ENCODE measurements around the gene YEATS2.
A peak's percentile ranks its signal among the peaks of the same experiment; 100 is the strongest.
"Not testable (repeated sequence)": the region's sequence is repeated elsewhere in the genome, so short reads cannot be mapped to it uniquely, and the experiment has no call there.

The YEATS2 gene

DNA sequence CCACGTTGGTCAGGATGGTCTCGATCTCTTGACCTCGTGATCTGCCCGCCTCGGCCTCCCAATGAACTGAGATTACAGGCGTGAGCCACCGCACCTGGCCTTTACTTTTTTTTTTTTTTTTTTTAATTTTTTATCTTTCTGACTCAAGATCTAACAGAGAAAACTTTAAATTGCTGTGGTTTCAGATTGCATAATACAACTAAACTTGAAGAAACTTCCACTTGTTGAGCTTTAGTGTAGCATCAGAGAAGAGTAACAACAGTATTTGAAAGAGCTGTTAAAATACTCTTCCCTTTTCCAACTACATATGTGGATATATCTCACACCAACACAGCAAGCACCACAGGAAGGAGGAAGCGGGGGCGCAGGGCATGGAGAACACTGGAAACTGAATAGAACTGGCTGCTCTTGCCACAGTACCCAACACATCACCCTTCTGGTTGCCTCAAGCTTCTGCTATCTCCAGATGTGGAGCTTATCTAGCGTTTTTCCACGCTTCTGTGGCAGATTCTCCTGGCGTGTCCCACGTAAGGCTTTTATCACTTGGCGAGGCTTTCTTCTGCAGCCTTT is 82.4 kb downstream of the YEATS2 start:
- no peak for DNase-seq

- DNase-seq, result no peak
These were observed 83.6 kb downstream of the YEATS2 start for GRCh38 chr3:183781246-183781645.

DNA sequence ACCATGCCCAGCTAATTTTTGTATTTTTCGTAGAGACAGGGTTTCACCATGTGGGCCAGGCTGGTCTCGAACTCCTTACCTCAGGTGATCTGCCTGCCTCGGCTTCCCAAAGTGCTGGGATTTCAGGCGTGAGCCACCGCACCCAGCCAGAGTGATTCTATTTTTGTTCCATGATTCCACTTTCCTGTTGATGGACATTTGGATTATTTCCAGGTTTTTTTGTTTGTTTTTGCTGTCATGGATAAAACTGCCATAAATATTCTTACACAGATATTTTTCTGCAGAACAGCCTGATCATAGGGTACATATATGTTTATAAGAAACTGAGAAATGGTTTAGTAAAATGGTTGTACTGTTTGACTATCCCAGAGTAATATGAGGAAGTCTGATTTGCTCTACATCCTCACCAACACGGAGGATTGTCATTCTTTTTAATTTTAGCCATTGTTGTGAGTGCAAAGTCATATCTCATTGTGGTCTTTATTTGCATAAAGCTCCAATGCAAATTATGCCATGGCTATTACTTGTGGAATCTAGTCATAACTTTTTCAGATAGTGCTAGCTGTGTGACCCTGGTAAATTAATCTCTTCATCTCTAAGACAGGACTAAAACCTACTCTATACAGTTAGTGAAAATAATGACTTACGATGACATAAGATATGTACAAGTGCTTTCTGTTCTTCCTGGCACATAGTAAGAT is 85.1 kb downstream of the YEATS2 start:
- no peak for DNase-seq

DNA sequence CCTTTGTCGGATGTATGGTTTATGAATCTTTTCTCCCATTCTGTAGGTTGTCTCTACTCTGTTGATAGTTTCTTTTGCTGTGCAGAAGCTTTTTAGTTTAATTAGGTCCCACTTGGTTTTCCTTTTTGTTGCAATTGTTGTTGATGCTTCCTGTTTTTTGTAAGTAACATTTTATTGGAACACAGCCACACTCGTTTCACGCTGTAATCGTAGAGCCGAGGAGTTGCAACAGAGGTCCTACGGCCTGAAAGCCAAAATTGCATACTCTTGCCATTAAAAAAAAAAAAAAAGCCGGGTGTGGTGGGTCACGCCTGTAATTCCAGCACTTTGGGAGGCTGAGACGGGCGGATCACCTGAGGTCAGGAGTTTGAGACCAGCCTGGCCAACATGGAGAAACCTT is 86.9 kb downstream of the YEATS2 start:
- not testable (repeated sequence) for DNase-seq

- no peak for DNase-seq
These were observed 92.2 kb downstream of the YEATS2 start for GRCh38 chr3:183789826-183790225.

DNA sequence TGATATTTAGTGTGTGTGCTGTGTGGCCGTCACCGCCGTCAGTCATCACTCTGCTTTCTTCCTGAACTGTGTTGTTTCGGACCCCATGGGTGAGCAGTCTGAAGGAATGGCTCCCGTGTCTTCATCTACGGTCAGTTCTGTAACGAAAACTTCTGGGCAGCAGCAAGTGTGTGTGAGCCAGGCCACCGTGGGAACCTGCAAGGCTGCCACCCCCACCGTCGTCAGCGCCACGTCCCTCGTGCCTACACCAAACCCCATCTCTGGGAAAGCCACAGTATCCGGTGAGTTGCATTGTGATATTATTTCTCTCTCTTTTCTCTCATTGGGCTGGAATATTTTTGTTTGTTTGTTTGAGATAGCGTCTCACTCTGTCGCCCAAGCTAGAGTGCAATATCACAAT is 93.1 kb downstream of the YEATS2 start:
- DNase-seq, result no peak

DNA sequence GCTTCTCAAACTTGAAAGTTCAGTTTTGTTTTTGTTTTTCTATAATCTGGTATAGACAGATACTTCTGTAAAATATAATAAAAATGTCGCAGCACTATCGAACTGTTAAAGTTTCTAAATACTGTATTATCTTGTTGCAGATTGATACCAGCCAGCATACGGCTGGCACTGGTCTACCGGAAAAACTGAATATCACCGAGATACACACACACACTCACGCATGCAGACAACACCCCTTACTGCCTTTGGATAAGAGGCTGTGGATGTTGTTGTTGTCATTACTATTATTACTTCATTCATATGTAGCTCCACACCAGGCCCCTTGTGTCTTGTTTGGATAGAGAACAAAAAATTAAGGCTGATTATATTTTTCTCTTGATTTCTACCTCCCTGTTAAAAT is 95.4 kb downstream of the YEATS2 start:
- no peak for DNase-seq

DNA sequence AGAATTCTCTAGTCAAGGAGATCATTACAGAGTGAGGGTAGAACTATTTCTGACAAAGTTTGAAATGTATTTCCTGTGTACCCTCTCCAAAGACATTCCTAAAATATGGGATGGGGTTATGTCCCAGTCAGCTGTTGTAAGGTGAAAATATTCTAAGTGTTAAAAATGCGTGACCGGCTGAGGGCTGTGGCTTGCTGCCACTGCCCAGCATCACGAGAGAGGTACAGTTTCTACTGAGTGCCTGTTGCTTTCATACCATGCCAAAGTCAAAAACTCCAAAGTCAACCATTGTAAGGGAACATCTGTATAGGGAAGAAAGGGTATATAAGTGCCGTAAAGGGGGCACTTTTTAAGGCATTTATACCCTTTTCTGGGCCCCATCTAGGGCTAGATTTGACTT is 96.9 kb downstream of the YEATS2 start:
- DNase-seq, result no peak

DNA sequence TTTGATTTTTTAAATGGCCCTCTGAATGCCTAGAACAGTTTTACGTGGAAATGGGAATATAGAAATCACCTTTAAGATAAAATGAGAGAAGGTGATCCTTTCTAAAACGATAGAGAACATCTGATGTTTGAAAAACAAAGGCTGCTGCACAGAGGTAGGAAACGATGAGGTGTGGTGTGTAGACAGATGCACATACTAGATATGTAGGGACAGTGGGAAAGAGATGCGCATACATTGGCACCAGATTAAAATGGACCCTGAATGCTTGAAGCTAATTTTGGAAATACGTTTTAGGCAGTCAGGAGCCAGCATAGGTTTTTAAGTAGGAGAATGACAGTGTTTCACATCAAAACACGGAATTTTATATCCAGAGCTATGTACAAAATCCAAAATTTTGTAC is 98.8 kb downstream of the YEATS2 start:
- DNase-seq, result no peak

DNA sequence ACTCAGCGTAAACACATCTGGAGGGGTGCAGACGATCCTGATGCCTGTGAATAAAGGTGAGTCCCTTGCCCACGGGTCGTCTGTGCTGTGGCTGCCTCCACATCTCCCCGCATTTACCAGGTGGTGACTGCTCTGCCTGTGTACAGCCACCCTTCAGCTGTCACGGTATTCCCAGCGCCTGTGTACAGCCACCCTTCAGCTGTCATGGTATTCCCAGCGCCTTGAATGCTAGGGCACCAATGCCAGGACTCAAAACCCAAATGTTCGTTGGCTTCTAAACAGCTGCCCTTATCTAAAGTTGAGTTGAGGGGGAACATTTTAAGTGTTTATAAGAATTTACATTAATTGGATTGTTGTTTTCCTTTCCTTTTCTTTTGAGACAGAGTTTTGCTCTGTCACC is 100.4 kb downstream of the YEATS2 start:
- DNase-seq, result no peak

GRCh38 chr3:183799461-183799860 is 101.9 kb downstream of the YEATS2 start:
- DNase-seq, result no peak

DNA sequence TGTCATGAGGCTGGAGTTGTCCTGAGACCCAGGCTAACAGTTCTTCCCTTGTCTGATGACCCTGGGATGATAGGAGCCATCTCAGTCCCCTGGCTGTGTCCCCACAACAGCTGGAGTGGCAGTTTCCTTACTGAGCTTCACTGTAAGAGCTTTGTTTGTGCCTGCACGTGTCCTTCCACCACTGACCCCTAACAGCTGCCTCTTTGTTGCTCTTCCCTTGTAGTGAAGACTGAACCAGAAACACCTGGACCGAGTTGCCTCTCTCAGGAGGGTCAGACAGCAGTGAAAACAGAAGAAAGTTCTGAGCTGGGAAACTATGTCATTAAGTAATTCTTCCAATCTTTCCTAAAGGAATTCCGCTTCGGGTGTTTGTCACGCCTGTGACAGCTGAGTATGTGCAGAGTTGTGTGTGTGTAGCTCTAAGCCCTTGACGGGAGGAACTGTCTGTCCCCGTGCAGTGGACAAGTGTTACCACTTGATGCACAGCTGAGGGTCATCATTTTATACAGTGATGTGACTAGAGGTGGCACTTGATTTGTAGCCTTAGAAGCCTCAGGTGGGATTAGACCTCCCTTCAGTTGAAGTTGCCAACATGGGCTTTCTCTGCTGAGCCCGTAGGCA is 102.8 kb downstream of the YEATS2 start:
- DNase-seq, result no peak

DNA sequence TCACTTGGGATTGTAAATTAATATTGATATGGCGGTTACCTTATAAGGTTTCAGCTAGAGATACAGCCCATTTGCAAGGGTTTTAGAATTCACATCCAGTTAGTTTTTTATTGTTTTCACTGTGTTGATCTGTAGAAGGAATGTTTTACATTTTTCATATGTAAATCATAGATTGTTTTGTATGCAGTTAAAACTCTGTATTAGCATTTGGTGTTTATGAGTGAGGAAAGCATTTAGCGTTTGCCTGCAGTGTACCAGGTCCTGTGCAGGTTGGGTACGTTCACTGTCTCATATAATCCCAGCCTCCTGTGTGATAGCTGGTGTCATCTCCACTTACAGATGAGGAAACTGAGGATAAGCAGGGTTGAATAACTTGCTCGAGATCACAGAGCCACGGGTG is 104.0 kb downstream of the YEATS2 start:
- DNase-seq, result no peak

- DNase-seq, result no peak
These were observed 105.4 kb downstream of the YEATS2 start for GRCh38 chr3:183802989-183803388.

- DNase-seq, result peak; percentile 99 to 100
These were observed 109.7 kb downstream of the YEATS2 start for GRCh38 chr3:183807209-183807728.

- DNase-seq, result no peak
These were observed 110.3 kb downstream of the YEATS2 start for GRCh38 chr3:183807881-183808280.

DNA sequence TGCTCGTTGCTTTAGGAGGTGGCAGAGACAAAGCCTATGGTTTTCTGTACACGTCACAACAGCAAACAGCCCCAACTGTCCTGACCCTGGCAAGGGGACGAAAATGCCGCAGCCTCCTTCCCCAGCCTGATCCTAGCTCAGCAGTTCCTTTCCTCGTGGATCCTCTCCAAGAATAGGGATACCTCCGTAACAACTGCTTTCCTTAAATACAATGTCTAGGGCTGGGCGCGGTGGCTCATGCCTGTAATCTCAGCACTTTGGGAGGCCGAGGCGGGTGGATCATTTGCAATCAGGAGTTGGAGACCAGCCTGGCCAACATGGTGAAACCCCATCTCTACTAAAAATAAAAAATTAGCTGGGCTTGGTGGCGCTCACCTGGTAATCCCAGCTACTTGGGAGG is 110.8 kb downstream of the YEATS2 start:
- DNase-seq, result no peak

DNA sequence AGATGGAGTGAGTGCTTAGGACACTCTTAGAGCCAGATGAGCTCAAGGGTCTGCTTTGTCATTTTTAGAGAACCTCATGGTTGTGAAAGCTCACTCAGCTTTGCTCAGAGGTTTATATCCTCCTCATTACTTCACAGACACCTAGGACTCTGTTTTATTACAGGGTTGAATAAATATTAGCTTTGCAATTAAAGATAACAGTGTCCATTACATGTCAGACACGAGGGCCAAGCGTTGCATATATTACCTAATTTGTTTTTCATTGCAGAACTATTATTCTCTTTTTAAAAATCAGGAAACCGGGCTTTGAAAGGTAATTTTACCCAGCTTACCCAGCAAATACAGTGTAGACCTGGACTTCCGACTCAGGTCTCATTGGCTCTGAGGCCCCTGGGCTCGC is 111.7 kb downstream of the YEATS2 start:
- DNase-seq, result peak; percentile 54 to 89

- DNase-seq, result no peak
These were observed 113.3 kb downstream of the YEATS2 start for GRCh38 chr3:183810643-183811594.

- DNase-seq, result no peak
These were observed 114.0 kb downstream of the YEATS2 start for GRCh38 chr3:183811638-183812037.

- DNase-seq, result no peak
These were observed 115.3 kb downstream of the YEATS2 start for GRCh38 chr3:183812761-183813445.

DNA sequence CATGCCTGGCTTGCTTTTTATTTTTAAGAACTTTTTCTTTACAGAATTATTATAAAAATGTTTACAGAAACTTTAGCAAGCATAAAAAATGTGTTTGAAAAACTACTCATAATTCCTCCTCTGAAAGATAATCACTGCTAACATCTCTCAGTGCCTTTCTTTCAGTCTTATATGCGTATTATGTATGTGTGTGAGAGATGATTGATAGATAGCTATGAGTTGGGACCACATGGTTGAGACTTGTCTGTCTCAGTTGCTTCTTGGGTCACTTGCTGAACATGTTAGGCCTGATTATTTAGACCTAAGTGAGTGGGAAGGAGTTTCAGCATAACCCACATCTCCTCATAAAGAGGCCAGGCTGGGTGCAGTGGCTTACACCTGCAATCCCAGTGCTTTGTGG is 116.6 kb downstream of the YEATS2 start:
- no peak for DNase-seq

DNA sequence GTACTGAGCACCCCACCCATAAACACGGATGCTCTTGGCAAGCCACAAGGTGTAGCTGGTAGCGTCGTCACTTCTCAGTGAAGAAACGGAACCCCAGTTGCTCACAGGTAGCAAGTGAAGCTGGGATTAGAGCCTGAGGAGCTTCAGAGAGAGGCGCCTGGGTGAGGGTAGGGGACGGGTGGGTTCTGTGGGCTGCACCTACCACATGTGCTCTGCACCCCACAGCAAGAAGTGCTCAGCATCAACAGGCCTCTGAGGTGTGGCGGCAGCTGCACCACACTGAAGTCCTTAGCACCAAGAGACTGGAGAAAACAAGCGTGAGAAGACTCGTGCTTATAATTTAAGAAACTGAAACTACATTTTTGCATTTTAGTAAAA is 118.0 kb downstream of the YEATS2 start:
- no peak for DNase-seq

Measured in NCI-H2081 (cell line).